DMS114 treated with DMSO at 0.1 percent for 48 hours (cell line): ENCODE data around the gene RIOK1.
"Not testable (repeated sequence)": the region's sequence is repeated elsewhere in the genome, so short reads cannot be mapped to it uniquely, and the experiment has no call there.

Experiments used
- DNase-seq: peaks from one replicate; lab custom pipeline; 2025; ENCODE audit not compliant: unreplicated experiment; lab: John Stamatoyannopoulos, UW

Gene RIOK1

DNA sequence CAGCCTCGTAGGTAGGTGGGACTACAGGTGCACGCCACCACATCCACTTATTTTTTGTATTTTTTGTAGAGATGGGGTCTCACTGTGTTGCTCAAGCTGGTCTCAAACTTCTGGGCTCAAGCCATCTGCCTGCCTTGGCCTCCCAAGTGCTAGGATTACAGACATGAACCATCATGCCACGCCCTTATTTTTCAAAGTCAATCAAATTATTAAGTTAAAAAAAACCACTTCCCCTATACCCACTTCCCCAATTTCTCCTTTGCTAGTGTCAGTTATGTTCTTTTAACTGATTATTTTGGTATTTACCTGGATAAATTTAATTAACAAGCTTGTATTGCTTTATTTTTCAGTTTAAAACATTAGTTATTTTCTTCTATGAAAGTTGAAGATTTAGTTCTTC is 49.6 kb downstream of the RIOK1 start:
- DNase-seq = no peak

DNA sequence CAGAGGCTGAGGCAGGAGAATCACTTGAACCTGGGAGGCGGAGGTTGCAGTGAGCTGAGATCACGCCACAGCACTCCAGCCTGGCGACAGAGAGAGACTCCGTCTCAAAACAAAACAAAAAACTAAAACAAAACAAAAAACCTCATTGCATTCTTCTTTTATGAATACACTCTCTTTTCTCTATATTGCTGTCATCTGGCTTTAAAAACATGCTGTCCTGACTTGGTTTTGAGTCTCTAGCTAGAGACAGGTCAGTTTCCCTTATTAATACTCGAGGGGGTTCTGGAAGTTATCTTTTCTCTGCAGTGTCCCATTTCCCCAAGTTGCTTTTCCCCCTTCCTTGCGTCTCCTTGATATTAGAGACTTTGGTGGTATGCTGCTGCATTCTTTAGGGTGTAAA is 50.9 kb downstream of the RIOK1 start:
- no peak for DNase-seq

DNA sequence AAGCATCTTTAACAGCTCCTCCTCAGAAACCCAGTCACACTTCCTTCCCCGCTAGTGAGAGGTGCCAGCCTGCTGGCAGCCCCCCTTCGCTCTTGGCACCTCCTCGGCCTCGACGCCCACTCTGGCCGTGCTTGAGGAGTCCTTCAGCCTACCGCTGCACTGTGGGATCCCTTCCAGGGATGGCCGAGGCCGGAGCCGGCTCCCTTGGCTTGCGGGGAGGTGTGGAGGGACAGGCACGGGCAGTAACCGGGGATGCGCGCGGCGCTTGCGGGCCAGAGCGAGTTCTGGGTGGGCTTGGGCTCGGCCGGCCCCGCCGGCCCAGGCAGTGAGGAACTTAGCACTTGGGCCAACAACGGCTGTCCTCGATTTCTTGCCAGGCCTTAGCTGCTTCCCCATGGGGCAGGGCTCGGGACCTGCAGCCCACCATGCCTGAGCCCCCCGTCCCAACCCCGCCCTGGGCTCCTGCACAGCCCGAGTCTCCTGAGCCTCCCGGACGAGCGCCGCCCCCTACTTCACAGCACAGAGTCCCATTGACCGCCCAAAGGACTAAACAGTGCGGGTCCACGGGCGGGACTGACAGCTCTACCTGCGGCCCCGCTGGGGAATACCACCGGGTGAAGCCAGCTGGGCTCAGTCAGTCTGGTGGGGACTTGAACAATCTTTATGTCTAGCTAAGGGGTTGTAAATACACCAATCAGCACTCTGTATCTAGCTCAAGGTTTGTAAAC is 51.6 kb downstream of the RIOK1 start:
- no peak for DNase-seq

DNA sequence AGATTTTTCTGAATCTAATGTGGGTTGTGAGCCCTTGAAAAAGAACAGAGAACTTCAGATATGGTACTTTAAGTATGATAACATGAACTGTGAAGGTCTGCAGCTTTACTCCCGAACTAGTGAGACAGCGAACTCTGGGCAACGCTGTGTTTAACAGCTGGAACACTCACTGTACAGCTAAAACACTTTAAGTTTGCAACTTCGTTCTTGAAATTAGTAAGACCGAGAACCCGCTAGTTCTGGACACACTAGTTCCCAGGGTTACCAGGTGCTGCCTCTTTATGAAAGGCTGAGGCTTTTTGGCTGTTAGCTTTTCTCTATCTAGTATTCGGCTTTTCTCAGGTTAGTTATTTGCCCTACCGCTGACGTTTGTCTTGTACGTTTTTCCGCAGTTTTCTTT is 52.9 kb downstream of the RIOK1 start:
- no peak for DNase-seq

DNA sequence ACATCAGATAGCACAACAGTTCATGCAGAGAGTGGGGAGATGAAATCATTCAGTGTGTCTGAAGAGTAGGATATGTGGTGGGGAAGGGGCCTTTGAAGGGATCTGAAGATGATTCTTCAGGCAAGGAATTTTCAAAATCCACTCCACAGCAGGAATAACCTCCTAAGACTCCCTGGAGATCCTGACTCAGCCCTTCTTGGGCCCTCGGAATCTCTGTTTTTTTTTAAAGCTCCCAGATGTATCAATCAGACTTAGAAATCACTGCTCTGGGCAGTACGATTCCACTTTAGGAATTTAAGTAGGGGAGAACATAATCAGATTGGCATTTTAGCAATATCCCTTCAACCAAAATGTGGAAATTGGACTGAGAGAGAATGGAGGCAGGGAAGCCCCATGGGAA is 55.5 kb downstream of the RIOK1 start:
- no peak for DNase-seq

DNA sequence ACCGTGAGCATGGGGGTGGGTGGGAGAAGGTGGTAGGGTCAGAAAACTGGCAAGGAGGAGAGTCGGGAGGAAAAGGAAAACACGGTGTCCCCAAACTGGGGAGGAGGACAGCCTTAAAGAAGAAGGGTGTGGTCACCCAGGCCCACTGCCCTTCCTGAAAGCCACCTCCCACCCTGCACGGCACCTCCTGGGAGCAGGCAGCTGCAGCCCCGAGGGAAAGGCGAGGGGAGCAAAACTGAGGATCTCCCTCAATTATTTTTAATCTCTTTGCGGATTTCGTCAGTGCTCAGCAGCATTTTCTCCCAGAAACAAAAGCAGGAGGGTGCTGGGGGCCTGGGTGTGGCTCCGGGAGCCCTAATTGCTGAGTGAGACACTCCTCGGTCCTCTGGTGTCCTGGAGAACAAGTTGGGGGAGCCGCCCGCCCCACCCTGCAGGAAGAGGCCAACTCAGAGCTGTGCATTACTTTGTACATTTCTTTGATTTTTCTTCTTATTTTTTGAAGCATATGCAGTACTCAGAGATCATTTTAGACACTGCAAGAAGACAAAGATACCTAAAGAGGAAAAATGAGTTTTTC is 56.4 kb downstream of the RIOK1 start:
- no peak for DNase-seq

DNA sequence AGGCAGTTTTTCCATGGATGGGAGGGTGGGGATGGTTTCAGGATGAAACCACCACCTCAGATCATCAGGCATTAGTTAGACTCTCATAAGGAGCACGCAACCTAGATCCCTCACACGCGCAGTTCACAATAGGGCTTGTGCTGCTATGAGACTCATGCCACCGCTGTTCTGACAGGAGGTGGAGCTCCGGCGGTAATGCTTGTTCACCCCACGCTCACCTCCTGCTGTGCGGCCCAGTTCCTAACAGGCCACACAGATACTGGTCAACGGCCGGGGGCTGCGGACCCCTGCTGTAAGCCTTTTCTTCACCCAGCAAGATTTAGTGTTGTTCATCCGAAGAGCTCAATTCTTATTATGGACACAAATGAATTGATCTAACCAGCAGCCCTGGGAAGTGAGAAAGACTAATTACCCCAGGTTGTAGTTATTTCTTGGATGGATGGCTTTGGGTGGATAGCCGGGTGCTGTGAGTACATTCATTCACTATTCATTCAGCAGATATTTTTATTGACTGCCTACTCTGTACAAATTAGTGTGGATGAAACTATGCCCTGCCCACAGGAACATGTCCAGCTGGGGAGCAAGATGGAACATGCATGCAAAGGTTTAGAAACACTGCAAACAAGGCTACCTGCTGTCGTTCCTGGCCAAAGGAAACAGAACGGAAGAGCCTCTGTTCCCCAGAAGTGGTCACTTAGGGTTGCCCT is 57.2 kb downstream of the RIOK1 start:
- no peak for DNase-seq

DNA sequence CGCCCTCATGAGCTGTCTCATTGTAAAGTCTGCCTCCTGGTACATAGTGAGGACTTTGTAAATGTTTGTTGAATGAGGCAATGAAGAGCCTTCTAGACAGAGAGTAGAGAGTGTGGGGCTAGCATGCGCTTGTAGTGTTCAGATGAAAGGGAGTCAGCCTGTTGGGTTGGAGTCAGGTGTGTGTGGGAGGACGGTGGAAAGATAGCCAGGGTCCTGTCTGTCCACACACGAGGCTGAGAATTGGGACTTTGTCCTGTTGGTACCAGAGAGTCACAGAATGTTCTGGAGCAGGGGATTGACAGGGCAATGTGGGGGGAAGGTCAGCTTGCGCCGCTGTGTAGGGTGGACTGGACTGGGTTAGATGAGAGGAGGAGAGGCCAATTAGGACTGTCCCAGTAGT is 58.6 kb downstream of the RIOK1 start:
- no peak for DNase-seq

DNA sequence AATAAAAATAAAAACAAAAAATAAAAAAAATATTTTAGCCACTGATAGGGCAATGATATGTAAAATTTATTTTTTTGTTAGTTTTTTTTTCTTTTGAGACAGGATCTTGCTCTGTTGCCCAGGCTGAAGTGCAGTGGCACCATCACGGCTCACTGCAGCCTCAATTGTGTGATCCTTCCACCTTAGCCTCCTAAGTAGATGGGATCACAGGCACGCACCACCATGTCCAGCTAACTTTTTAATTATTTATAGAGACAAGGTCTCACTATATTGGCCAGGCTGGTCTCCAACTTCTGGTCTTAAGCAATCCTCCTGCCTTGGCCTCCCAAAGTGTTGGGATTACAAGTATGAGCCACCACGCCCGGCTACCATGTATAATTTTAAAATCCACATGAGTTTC is 59.4 kb downstream of the RIOK1 start:
- DNase-seq = no peak

DNA sequence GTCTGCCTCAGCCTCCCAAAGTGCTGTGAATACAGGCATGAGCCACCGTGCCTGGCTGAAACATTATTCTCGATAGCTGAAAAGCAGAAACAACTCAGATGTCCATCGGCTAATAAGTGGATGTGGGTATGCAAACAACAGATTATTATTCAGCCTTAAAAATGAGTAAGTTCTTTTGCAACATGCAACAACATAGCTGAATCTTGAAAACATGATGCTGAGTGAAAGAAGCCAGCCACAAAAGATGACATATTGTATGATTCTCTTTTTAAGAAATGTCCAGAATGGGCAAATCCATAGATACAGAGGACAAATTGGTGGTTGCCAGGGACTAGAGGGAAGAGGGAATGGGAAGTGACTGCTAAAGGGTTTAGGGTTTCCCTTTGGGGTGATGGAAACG is 61.7 kb downstream of the RIOK1 start:
- no peak for DNase-seq

DNA sequence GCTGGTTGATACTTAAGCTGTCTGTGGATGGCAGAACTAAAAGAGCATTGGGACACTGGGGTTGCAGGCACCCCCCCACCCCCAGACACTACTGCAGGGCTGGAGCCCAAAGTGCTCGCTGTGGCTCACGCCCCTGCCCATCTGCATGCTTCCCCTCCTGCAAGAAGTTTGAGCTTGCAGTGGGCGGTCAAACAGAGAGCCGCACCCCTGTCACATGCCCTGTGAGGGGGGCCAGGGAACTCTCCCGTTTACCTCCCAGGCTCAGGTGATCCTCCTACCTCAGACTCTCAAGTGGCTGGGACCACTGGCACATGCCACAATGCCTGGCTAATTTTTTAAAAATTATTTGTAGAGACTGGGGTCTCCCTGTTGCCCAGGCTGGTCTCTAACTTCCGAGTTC is 63.3 kb downstream of the RIOK1 start:
- no peak for DNase-seq

DNA sequence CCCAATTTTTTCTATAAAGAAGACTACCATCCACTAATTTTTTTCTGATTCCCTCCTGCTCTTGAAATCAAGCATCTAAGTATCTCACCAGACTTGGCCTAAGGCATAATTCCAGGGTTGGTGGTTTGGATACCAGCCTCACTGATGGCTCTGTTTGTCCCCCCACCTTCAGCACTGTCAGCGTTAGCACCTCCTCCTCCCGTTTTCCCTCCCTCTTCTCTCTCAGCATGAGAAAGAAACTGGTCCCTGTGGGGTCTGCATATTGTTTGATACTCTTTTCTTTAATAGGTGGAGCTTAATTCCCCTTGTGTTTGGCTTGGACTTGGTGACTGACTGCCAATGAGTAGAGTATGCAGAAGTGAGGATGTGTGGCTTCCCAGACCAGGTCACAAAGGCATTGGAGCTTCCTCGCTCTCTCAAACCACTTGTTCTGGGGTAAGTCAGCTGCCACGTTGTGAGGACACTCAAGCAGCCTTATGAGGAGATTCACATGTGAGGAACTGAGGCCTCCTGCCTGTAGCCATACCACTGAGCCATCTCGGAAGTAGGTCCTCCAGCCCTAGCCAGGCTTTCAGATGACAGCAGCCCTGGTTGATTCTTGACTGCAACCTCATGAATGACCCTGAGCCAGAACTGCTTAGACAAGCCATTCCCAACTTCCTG is 65.2 kb downstream of the RIOK1 start:
- no peak for DNase-seq

DNA sequence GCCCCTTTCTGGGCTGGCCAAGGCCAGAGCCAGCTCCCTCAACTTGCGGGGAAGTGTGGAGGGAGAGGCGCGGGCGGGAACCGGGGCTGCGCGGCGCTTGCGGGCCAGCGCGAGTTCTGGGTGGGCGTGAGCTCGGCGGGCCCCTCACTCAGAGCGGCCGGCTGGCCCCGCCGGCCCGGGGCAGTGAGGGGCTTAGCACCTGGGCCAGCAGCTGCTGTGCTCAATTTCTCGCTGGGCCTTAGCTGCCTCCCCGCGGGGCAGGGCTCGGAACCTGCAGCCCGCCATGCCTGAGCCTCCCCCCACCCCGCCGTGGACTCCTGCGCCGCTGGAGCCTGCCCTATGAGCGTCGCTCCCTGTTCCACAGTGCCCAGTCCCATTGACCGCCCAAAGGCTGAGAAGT is 66.7 kb downstream of the RIOK1 start:
- DNase-seq = not testable (repeated sequence)

DNA sequence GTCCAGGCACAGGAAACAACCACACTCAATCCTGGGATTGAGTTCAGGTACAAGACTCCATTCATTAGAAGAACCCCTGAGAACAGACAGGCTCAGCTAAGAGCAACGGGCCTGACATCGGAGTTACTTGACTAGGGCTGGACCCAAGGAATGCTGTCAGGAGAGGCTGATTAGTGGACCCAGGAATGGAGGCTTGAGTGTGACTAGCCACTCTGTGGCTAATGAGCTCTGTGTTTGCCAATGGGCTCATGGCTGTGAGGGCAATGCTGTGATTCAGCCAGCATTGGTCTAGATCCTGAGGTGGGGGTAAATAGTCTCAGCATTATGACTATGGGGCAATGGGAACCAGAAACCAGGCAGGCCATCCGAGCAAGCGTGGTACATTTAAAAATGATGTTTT is 71.8 kb downstream of the RIOK1 start:
- no peak for DNase-seq

DNA sequence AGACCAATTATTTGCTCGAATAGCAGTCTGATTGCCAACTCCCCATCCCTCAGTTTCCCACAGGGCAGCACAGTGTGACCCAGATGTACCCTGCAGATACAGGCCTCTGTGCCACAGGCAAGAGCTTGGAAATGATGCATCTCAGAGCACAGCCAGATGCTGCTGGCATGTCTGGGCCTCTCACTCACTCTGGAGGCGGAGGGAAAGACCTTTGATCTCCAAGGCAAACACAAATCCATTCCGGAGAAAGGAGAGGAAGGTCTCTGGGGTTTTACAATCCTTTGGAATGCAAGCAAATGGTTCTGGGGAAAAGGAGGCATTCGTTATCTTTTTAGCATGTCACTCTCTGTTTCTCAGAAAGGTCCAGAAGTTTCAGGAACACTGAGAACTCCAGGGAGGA is 74.2 kb downstream of the RIOK1 start:
- DNase-seq = no peak

DNA sequence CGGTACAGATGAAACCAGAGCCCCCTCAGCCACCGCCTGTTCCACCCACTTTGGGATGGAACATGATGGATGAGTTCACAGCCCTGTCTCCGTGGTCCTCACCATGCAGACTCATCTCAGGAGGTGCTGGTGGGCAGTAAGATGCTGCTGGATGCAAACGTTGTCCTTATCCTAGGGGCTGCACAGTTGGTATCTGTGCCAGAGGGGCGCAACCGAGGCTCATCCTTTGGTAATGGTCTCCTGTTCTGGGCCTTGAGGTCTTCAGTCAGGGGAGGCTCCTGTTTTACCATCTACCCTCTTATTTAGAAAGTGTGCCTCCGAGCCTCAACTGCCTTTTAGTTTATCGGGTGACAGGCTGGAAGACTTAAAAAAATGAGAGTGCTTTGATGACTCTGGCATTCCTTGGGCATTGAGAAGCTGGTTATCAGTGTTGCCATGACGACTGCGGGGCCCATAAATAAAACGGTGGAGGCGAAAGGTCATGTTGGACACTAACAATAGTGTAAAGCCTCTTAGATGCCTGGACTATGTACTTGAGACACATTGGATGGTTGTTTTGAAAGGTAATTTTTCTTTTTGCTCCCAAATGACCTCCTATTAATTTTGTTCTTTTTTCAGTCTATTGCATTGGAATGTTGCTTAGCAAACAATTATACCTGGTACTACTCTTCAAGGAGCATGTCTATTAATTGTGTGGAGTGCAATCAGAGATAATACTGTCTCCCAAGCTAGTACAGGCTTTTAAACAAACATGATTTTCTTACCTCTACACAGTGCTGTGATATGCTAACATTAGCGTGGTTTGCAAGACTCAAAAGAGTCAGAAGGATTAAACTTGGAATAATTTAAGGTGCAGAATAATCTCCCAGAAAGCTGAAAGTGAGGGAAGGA is 77.6 kb downstream of the RIOK1 start:
- DNase-seq = no peak
